ENCODE data around the gene NOP56. TPM values are rescaled to one million over a fixed set of nuclear protein-coding genes. Genes with fewer than 3 reads are reported as not detected.

NOP56 gene
- polyA plus RNA-seq, 2 of the 4 experiments (the other 2 are of a cell fraction), result 571 to 658 TPM

GRCh38 chr20:2640899-2641298 lies 11.5 kb upstream of the NOP56 start:
- FAIRE-seq (no peak), DNase-seq (ENCODE audit: low read depth in 1 of 2, low spot score in 1 of 2) (no peak), ATAC-seq (peak in 1 of 2 experiments; percentile 23; a peak in 1 of 6 replicates)
- TF ChIP-seq, protein P1, sequence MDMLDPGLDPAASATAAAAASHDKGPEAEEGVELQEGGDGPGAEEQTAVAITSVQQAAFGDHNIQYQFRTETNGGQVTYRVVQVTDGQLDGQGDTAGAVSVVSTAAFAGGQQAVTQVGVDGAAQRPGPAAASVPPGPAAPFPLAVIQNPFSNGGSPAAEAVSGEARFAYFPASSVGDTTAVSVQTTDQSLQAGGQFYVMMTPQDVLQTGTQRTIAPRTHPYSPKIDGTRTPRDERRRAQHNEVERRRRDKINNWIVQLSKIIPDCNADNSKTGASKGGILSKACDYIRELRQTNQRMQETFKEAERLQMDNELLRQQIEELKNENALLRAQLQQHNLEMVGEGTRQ (IDR thresholded peaks at IDR 0.05), result no peak
- TF ChIP-seq HOXB5 (CRISPR knock-in tag; IDR thresholded peaks at IDR 0.05) (no peak), ZSCAN20 (CRISPR knock-in tag; IDR thresholded peaks at IDR 0.05) (no peak), POLR2AphosphoS2 (conservative IDR thresholded peaks at IDR 0.05; ENCODE audit: low read length) (no peak), FOXS1 (CRISPR knock-in tag; IDR thresholded peaks at IDR 0.05) (no peak), ZFP36 (IDR thresholded peaks at IDR 0.05; ENCODE audit: borderline replicate concordance, partially characterized antibody) (no peak), HEYL (CRISPR knock-in tag; IDR thresholded peaks at IDR 0.05) (no peak), POLR2A (IDR thresholded peaks at IDR 0.05; ENCODE audit: low read length) (no peak), JUNB (IDR thresholded peaks at IDR 0.05) (no peak), EHMT2 (IDR thresholded peaks at IDR 0.05; ENCODE audit: low read depth) (no peak), FOSL2 (IDR thresholded peaks at IDR 0.05) (no peak), FOSL2 (CRISPR knock-in tag; IDR thresholded peaks at IDR 0.05) (no peak), TFCP2L1 (CRISPR knock-in tag; IDR thresholded peaks at IDR 0.05) (no peak), NR3C1 (IDR thresholded peaks at IDR 0.05) (no peak)
- Histone ChIP-seq H3K27ac (no peak overlapping the region), H3K9me3 (no peaks in the 10 kb centered on the region), H3K4me3 (no peak overlapping the region), H3K4me1 (no peaks in the 10 kb centered on the region), H3K4me2 (no peak overlapping the region)
- ChIA-PET POLR2A (interaction anchor here (2.0 kb wide), 1 partner anchor 11 kb away, joined by 7 read pairs; the partner anchor contains the start of gene NOP56), CTCF (interaction anchor here (0.8 to 1.5 kb wide), 5 partner anchors 9 to 119 kb away, joined by 3 to 5 read pairs (median 3); no protein-coding TSS in a partner anchor)
- WGBS (ENCODE audit: missing lambda C conversion rate), result 79% methylated on average over 9 of the region's 9 CpGs

DNA sequence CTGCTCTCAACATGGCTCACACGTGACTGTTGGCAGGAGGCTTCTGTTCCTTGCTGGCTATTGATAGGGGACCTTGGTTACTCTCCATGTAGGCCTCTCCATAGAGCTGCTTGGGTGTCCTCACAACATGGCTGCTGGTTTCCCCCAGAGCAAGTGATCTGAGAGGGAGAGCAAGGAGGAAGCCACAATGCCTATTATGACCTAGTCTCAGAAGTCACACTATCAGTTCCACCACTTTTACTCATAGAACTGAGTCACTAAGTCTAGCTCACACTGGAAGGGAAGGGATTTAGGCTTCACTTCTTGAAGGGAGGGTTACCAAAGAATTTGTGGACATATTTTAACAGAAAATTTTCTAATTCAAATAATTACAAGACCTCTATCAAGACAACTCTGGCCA lies 8.7 kb upstream of the NOP56 start:
- Histone ChIP-seq H3K27ac (no peak overlapping the region), H3K4me1 (no peaks in the 10 kb centered on the region), H3K4me3 (no peak overlapping the region), H3K4me2 (no peak overlapping the region), H3K9me3 (no peaks in the 10 kb centered on the region)
- ChIA-PET POLR2A (interaction anchor here (1.0 kb wide), 1 partner anchor 173 kb away, joined by 3 read pairs; the partner anchor contains the start of gene SNRPB), CTCF (interaction anchor here (0.8 to 13.5 kb wide), 6 partner anchors 9 to 119 kb away, joined by 3 to 165 read pairs (median 4); partner anchors contain the start of gene NOP56)
- WGBS (ENCODE audit: missing lambda C conversion rate), result 14% methylated on average over 1 of the region's 1 CpG
- TF ChIP-seq RFX5 (IDR thresholded peaks at IDR 0.05) (no peak), RARB (CRISPR knock-in tag; IDR thresholded peaks at IDR 0.05) (no peak), ZC3H11A (IDR thresholded peaks at IDR 0.05) (no peak), POLR2AphosphoS2 (conservative IDR thresholded peaks at IDR 0.05; ENCODE audit: low read length) (no peak), KDM5A (IDR thresholded peaks at IDR 0.05) (no peak), MYC (IDR thresholded peaks at IDR 0.05; ENCODE audit: borderline replicate concordance, low read length) (no peak), ELK1 (IDR thresholded peaks at IDR 0.05; ENCODE audit: low read depth, low read length) (no peak), POLR2A (IDR thresholded peaks at IDR 0.05; ENCODE audit: low read length) (no peak), RCOR1 (IDR thresholded peaks at IDR 0.05; ENCODE audit: low read depth, low read length) (no peak), EP300 (IDR thresholded peaks at IDR 0.05) (no peak), TP53 (CRISPR knock-in tag; IDR thresholded peaks at IDR 0.05) (no peak), BHLHE40 (IDR thresholded peaks at IDR 0.05; ENCODE audit: low read depth, low read length) (no peak), KDM1A (IDR thresholded peaks at IDR 0.05; ENCODE audit: low read depth) (no peak), ZFP36 (IDR thresholded peaks at IDR 0.05; ENCODE audit: borderline replicate concordance, partially characterized antibody) (no peak), HEYL (CRISPR knock-in tag; IDR thresholded peaks at IDR 0.05) (no peak), NPAS2 (CRISPR knock-in tag; IDR thresholded peaks at IDR 0.05; ENCODE audit: borderline replicate concordance) (no peak)
- no peak for DNase-seq (ENCODE audit: low read depth in 1 of 2, low spot score in 1 of 2)
- ATAC-seq, result no peak
- no peak for FAIRE-seq

Data from A549 (cell line).